Brain microvascular endothelial cell (primary cell): ENCODE measurements around the gene SOX5.

Experiments used
- DNase-seq: peaks from one replicate; pipeline ENCODE4 v3.0.0-alpha.2; 2020
- H3K27ac ChIP-seq: fragments of 250-450 bp; sonication (Bioruptor Pico); 2 replicates; pipeline ENCODE4 v1.5.1; 2020; ENCODE audit warnings: mild to moderate bottlenecking, moderate library complexity
- H3K27me3 ChIP-seq: fragments of 250-450 bp; sonication (Bioruptor Pico); replicated peaks from 2 replicates; pipeline ENCODE4 v1.5.1; 2020; ENCODE audit warnings: mild to moderate bottlenecking
- H3K36me3 ChIP-seq: fragments of 250-450 bp; sonication (Bioruptor Pico); replicated peaks from 2 replicates; pipeline ENCODE4 v1.5.1; 2020; ENCODE audit warnings: mild to moderate bottlenecking
- H3K4me3 ChIP-seq: 2 replicates; pipeline ENCODE4 v1.5.1; 2011; ENCODE audit warnings: low read depth, mild to moderate bottlenecking, control low read depth, low read length, moderate library complexity
- CTCF ChIP-seq: IDR thresholded peaks from 2 replicates; pipeline ENCODE4 v1.5.1; 2011; ENCODE audit warnings: low read depth, mild to moderate bottlenecking, moderate library complexity, low read length, control low read depth, inconsistent platforms; ENCODE audit errors: missing control alignments
- in situ Hi-C: cut with HindIII; loops from 2 replicates; pipeline ENCODE4 v1.10.0; 2017; ENCODE audit warnings: low sequenced_read_pairs, low pct_ligation_motif_present

Gene SOX5

DNA sequence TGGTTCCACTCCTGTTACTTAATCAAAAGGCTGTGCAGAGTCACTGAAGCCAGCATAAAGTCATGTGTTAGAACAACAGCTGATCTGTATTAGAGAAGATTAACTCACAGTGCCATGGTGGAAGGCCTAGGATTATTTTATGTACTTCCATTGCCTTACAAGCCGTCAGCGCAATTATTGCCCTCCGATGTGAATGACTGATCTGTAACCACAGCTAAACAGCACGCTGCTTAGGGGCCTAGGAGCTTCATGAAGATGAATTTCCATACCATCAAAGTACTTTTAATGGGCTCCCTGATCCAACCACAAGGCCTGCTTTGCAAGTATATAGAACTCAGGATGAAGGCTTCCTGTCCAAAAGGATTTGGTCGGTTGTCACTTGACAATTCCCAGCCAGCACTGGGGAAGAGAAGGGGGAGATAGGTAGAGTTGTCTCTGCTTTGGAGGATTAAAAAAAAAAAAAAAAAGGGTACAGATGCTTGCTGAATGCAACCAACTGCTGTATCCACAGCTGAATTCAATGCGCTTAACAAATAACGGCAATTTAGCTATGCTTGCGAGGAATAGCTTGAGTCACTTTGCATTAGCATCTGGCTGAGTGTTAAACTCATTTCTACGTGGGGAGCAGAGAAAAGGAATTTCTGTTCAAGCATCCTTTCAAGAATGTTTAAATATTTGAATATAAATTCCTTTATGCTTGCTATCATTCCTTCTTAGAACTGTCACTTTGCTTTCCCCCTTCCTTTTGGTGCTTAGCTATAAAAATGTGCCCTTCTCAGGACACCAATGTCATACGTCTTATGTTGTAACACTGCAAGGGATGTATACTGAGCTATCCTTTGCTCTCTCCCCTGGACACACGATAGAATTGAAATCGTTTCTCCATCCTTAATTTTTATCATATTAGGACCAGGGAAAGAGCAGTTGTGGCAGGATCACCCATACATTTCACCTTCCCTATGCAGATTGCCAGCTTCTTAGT, 387.8 kb downstream of the SOX5 start:
- DNase-seq: no peak
- Histone ChIP-seq H3K4me3 (no peak overlapping the region), H3K36me3 (no peaks in the 10 kb centered on the region), H3K27ac (no peak overlapping the region), H3K27me3 (no peaks in the 10 kb centered on the region)
- in situ Hi-C loops: no loop called here
- no peak for TF ChIP-seq CTCF

DNA sequence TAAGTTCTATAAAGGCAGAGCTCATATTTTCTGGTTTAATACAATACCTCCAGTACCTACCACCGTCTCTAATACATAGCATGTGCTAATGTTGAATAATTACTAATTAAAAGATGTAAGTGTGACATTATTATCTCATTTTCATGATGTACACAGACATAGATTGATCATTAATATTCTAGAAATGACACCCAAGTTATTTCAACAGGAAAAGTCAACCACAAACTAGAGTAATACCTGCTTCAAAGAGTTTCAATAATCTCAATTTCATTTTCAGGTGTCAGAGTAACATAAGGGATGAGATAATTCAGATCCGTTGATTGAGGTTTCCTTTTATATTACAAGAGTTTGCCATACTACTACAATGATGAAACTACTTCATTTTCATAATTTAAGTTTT, 388.9 kb downstream of the SOX5 start:
- Histone ChIP-seq H3K4me3 (no peak overlapping the region), H3K27ac (no peak overlapping the region), H3K36me3 (no peaks in the 10 kb centered on the region), H3K27me3 (no peaks in the 10 kb centered on the region)
- DNase-seq: no peak
- in situ Hi-C loops: no loop called here
- TF ChIP-seq CTCF: no peak

DNA sequence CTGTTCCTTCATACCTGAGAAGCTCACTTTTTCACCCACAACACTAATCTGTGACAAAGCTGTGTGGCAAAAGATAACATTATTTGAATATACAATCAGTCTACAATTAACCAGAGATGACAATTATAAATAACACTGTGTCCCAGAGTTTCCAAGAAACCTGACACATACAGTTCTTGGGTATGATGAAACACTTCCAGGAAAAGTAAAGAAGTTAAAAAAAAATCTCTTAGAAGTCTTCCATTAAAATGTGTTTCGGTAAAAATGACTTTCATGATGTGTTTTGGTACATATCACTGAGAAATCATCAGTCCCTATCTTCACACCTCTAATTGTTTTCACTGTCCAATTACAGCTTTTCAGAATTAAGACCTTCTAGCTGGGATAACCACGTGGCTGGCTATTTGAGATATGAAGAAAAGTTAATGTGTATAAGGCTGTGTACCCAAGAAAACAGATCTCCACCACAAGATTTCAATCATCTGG, 390.2 kb downstream of the SOX5 start:
- in situ Hi-C loops: no loop called here
- TF ChIP-seq CTCF: no peak

GRCh38 chr12:23556661-23557060, 392.8 kb downstream of the SOX5 start:
- in situ Hi-C loops: no loop called here
- TF ChIP-seq CTCF: no peak
- no peaks in the 10 kb centered on the region for H3K27me3 ChIP-seq
- H3K27ac ChIP-seq: no peak overlapping the region
- no peak for DNase-seq
- H3K4me3 ChIP-seq: no peak overlapping the region
- no peaks in the 10 kb centered on the region for H3K36me3 ChIP-seq

More for the DNA sequence above, 390.2 kb downstream of the SOX5 start:
- no peak for DNase-seq
- no peaks in the 10 kb centered on the region for H3K27me3 ChIP-seq
- H3K36me3 ChIP-seq: no peaks in the 10 kb centered on the region
- no peak overlapping the region for H3K4me3 ChIP-seq
- H3K27ac ChIP-seq: no peak overlapping the region

- H3K4me3 ChIP-seq: no peak overlapping the region
- H3K36me3 ChIP-seq: no peaks in the 10 kb centered on the region
- no peak overlapping the region for H3K27ac ChIP-seq
- in situ Hi-C loops: no loop called here
- H3K27me3 ChIP-seq: no peaks in the 10 kb centered on the region
- DNase-seq: no peak
- no peak for TF ChIP-seq CTCF
These were observed 393.7 kb downstream of the SOX5 start for GRCh38 chr12:23555825-23556207.
